C4-2B (cell line): Measurements from ENCODE around the gene SMIM1.

ENCODE experiments used
- ZFX ChIP-seq: fragments of 450-650 bp; IDR thresholded peaks from 2 replicates; pipeline ENCODE4 v1.6.1; 2017
- TF ChIP-seq, protein P1 (sequence below): fragments of 450-650 bp; conservative IDR thresholded peaks from 2 replicates; pipeline ENCODE4 v1.5.1; 2017; ENCODE audit warnings: mild to moderate bottlenecking

DNA sequence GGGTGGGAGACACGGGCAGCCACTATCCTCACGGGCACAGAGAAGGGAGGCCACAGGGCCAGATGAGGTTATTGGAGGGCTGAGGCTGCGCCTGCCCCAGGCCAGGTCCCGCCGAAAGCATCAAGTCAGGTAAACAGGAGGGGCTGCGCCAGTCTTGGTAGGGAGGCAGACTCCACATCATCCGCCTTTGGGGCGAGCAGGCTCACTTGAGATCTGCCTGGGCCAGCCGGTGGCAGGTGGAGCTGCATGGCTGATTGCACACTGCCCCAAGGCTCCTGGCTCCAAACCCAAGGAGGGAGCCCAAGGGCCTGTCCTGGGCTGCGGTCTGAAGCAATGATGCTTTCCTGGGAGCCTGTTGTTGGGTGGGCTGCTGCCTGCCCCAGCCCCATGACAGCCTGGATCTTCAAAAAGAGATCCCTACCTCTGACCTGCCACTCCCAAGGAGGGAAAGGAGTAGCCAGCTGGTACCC, 4.6 kb downstream of the SMIM1 start:
- TF ChIP-seq, protein P1, sequence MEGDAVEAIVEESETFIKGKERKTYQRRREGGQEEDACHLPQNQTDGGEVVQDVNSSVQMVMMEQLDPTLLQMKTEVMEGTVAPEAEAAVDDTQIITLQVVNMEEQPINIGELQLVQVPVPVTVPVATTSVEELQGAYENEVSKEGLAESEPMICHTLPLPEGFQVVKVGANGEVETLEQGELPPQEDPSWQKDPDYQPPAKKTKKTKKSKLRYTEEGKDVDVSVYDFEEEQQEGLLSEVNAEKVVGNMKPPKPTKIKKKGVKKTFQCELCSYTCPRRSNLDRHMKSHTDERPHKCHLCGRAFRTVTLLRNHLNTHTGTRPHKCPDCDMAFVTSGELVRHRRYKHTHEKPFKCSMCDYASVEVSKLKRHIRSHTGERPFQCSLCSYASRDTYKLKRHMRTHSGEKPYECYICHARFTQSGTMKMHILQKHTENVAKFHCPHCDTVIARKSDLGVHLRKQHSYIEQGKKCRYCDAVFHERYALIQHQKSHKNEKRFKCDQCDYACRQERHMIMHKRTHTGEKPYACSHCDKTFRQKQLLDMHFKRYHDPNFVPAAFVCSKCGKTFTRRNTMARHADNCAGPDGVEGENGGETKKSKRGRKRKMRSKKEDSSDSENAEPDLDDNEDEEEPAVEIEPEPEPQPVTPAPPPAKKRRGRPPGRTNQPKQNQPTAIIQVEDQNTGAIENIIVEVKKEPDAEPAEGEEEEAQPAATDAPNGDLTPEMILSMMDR, result no peak
- TF ChIP-seq ZFX, result no peak
